Stimulated activated CD4-positive, alpha-beta T cell treated with anti-CD3 and anti-CD28 coated beads, Interleukin-4, amount 100 ng/mL, for 1 hour (primary cell): ENCODE measurements around the gene B2M.
A peak's percentile ranks its signal among the peaks of the same experiment; 100 is the strongest.
"Not testable (repeated sequence)": the region's sequence is repeated elsewhere in the genome, so short reads cannot be mapped to it uniquely, and the experiment has no call there.

Experiments
- DNase-seq: peaks from one replicate; pipeline ENCODE4 v3.0.0-alpha.2; 2020

B2M gene

DNA sequence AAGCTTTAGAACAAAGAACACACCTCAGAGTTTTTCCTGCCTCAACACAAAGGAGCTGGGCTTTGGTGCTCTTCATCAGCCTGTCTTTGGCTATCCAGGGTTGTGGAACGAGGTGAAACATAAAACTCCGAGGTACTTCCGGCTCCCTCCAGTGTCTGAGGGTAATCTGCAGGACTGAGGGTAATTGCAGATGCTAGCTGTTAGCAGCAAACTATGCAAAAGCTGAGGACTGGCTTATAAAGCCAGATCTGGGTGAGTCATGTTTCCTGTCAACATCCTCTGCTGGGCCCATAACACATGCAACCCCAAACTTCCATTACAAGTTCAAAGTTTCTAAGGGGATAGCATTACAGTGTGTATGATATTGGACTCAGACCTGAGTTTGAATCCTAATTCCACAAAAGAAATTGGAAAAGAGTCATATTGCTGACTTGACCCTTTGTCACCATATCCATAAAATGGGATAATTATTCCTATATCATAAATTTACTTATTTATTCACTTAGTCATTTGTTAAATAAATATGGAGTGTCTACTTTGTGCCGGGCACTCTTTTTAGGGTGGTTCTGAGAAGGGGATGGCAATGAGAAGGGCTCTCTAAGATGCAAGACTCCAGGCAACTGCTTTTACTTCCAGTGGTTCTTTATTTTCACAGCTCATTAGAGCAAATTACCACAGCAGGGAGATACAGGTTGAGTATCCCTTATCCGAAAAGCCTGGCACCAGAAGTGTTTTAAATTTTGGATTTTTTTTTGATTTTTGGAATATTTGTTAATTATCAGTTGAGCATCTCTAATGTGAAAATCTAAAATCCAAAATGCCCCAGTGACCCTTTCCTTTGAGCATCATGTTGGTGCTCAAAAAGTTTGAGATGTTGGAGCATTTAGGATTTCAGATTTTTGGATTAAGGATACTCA lies 15.5 kb downstream of the B2M start:
- peak; percentile 33 for DNase-seq

- no peak for DNase-seq
Measured at GRCh38 chr15:44727485-44728231, 16.3 kb downstream of the B2M start.

DNA sequence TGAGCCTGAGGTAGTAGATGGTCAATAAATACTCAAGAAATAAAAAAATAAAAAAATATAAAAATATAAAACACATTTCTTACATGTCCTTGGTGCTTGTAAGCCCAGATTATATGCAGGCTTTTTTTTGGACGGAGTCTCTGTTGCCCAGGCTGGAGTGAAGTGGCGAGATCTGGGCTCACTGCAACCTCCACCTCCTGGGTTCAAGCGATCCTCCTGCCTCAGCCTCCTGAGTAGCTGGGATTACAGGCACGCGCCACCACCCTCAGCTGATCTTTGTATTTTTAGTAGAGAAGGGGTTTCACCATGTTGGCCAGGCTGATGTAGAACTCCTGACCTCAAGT lies 16.9 kb downstream of the B2M start:
- not testable (repeated sequence) for DNase-seq

- DNase-seq = peak; percentile 90
Measured at GRCh38 chr15:44728576-44729407, 17.5 kb downstream of the B2M start.

- DNase-seq = peak; percentile 48
Measured at GRCh38 chr15:44729408-44730127, 18.3 kb downstream of the B2M start.

DNA sequence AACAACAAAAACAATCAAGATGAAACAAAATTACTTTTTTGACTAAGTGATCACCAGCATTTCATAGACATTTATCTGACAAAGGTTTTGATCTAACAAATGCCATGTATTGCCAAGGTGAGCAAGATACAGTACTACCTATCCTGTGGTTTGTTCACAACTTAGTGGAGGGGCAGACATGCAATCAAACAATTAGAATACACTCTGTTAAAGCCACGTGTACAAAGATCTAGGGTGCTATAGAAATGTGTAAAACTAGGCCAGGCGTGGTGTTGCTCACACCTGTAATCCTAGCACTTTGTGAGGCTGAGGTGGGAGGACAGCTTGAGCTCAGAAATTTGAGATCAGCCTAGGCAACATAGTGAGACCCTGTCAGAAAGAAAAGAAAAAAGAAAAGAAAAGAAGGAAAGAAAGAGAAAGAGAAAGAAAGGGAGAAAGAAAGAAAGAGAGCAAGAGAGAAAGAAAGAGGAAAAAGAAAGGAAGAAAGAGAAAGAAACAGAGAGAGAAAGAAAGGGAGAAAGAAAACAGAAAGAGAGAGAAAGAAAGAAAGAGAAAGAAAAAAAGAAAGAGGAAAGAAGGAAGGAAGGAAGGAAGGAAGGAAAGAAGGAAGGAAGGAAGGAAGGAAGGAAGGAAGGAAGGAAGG lies 23.6 kb downstream of the B2M start:
- no peak for DNase-seq

DNA sequence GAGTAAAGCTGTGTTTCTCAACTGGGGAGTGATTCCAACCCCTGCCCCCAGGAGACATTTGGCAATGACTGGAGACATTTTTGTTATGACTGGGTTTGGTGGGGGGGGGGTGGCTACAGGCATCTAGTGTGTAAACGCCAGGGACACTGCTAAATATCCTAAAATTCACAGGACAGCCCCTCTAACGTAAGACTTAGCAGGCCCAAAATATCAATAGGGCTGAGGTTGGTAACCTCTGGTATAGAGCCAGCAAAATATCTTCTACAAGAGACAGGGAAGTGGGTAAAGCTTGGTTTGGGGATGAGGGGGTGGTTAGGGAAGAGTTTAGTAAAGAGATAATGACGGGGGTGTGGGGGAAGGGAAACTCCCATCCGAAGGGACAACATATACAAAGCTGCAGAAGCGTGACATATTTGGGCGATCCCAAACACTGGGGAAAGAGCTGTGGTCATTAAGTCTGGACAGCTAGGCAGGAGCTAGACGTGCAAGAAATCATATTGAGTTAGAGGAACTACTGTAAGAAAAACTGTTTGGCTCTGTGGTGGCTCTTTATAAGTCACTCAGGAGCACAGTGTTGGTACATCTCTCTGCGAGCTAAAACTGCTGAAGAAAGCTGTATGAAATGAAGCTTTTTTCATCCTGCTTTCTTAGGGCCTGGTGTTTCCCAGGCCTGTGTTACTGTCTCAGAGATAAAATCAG lies 24.3 kb downstream of the B2M start:
- peak; percentile 55 for DNase-seq

GRCh38 chr15:44736181-44736765 lies 25.0 kb downstream of the B2M start, which contains the start of gene TRIM69:
Gene TRIM69 (plus strand): TSS chr15:44736528. CDS start chr15:44736705, 177 bp downstream.
- DNase-seq = no peak

DNA sequence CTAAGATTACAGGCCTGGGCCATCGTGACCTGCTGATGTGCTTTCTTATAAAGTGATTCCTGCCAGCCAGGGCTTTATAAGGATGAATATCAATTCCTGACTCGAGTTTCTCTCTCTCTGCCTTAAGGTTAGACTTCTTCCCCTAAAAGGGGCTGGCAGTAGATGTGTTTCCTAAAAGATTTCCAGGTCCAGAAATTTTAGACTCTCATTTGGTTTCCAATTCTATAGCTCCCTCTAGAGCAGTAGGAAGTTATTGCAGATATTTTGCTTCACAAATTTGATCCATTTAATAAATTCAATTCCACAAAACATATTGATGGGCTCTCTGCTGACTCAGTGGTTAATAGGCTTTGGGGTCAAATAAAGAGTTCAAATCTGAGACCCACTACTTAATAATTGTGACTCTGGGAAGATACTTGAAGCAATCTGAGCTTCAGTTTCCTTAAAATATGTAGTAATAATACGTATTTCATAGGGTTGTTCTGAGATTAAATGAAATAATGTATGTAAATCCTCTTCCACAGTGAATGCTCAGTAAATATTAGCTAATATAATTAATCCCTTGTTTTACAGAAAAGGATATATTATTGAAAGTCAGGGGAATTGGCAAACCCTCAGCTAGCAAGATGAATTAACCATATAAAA lies 27.1 kb downstream of the B2M start:
- no peak for DNase-seq

GRCh38 chr15:44739222-44739847 lies 28.0 kb downstream of the B2M start:
- not testable (repeated sequence) for DNase-seq

DNA sequence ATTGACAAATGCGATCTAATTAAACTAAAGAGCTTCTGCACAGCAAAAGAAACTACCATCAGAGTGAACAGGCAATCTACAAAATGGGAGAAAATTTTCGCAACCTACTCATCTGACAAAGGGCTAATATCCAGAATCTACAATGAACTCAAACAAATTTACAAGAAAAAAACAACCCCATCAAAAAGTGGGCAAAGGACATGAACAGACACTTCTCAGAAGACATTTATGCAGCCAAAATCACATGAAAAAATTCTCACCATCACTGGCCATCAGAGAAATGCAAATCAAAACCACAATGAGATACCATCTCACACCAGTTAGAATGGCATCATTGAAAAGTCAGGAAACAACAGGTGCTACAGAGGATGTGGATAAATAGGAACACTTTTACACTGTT lies 32.1 kb downstream of the B2M start:
- not testable (repeated sequence) for DNase-seq

- no peak for DNase-seq
Measured at GRCh38 chr15:44753345-44753744, 42.0 kb downstream of the B2M start.

DNA sequence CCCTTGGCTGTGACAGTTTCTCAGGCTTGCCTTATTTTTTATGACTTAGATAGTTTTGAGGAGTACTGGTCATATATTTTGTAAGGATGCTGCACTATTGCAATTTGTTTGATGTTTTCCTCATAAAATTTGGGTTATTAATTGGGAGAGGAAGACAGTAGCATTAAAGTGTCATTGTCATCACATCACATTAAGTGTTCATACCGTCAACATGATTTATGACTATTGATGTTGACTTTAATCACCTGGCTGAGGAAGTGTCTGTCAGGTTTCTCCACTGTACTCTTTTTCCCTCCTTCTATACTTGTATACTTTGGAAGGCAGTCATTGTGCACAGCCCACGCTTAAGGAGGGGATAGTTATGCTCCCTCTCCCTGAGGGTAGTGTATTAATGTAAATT lies 51.9 kb downstream of the B2M start:
- no peak for DNase-seq

DNA sequence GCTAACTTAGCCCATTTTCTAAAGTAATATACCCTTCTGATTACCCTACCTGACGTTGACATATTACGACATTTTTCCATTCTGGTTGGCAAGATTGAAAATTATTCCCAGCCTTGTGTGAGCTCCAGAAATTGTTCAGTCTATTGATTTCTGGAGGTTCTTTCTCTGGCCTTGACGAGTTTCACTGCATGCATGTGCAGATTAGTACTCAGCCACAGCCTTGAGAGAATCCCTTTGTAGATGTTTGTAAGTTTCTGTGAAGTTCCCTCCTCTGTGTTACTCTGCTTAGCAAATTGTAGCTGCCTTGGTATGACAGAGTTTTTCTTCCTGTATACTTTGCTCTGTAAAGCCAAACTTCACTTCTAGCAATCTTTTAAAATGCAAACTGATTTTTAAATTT lies 52.5 kb downstream of the B2M start:
- DNase-seq = no peak

GRCh38 chr15:44765036-44765435 lies 53.7 kb downstream of the B2M start:
- no peak for DNase-seq
